H9 (cell line): ENCODE results near the gene TBX21. TPM values are rescaled to one million over a fixed set of nuclear protein-coding genes. Genes with fewer than 3 reads are reported as not detected.
"Not testable (repeated sequence)": the region's sequence is repeated elsewhere in the genome, so short reads cannot be mapped to it uniquely, and the experiment has no call there.

Source experiments
- DNase-seq: peaks from one replicate; pipeline ENCODE4 v3.0.0-alpha.2; 2017
- H2AFZ ChIP-seq: one replicate; pipeline ENCODE4 v1.6.1; 2013; ENCODE audit warnings: mild to moderate bottlenecking, low read length, control low read depth, moderate library complexity
- H2AK5ac ChIP-seq: 2 replicates; pipeline ENCODE4 v1.6.1; 2013; ENCODE audit warnings: low read length, control low read depth, mixed read lengths; ENCODE audit not compliant: insufficient read length
- H2BK120ac ChIP-seq: one replicate; pipeline ENCODE4 v1.6.1; 2013; ENCODE audit warnings: low read depth, mild to moderate bottlenecking, low read length, control low read depth, inconsistent platforms; ENCODE audit not compliant: poor library complexity, severe bottlenecking
- H2BK12ac ChIP-seq: 2 replicates; pipeline ENCODE4 v1.6.1; 2013; ENCODE audit warnings: low read length, control low read depth, mixed read lengths, low read depth; ENCODE audit not compliant: insufficient read length
- H2BK15ac ChIP-seq: 2 replicates; pipeline ENCODE4 v1.6.1; 2013; ENCODE audit warnings: low read depth, low read length, control low read depth
- H2BK20ac ChIP-seq: one replicate; pipeline ENCODE4 v1.6.1; 2013; ENCODE audit warnings: low read depth, mild to moderate bottlenecking, low read length, control low read depth, inconsistent platforms; ENCODE audit not compliant: poor library complexity, severe bottlenecking
- H2BK5ac ChIP-seq: 2 replicates; pipeline ENCODE4 v1.6.1; 2013; ENCODE audit warnings: low read length, control low read depth, mixed read lengths; ENCODE audit not compliant: insufficient read length
- H3K14ac ChIP-seq: 2 replicates; pipeline ENCODE4 v1.6.1; 2013; ENCODE audit warnings: low read length, control low read depth; ENCODE audit not compliant: insufficient read depth
- H3K18ac ChIP-seq: 2 replicates; pipeline ENCODE4 v1.6.1; 2013; ENCODE audit warnings: low read depth, mild to moderate bottlenecking, mixed read lengths, low read length, control low read depth; ENCODE audit not compliant: insufficient read length
- H3K23ac ChIP-seq: 2 replicates; pipeline ENCODE4 v1.6.1; 2013; ENCODE audit warnings: low read length, control low read depth, mixed read lengths, low read depth; ENCODE audit not compliant: insufficient read length
- H3K23me2 ChIP-seq: 2 replicates; pipeline ENCODE4 v1.6.1; 2013; ENCODE audit warnings: low read depth, mild to moderate bottlenecking, mixed read lengths, low read length, control low read depth; ENCODE audit not compliant: insufficient read length, poor library complexity, severe bottlenecking
- H3K27ac ChIP-seq: 2 replicates; pipeline ENCODE4 v1.5.1; 2013; ENCODE audit warnings: low read length, control low read depth, mixed read lengths, low read depth; ENCODE audit not compliant: insufficient read length
- H3K27me3 ChIP-seq: 2 replicates; pipeline ENCODE4 v1.6.1; 2013; ENCODE audit warnings: low read length, control low read depth, inconsistent platforms; ENCODE audit not compliant: insufficient read depth
- H3K4ac ChIP-seq: 2 replicates; pipeline ENCODE4 v1.6.1; 2013; ENCODE audit warnings: low read depth, mild to moderate bottlenecking, control low read depth, inconsistent platforms, low read length, moderate library complexity
- H3K4me1 ChIP-seq: 2 replicates; pipeline ENCODE4 v1.6.1; 2013; ENCODE audit warnings: low read length, control low read depth, inconsistent platforms; ENCODE audit not compliant: insufficient read depth
- H3K4me2 ChIP-seq: 2 replicates; pipeline ENCODE4 v1.6.1; 2013; ENCODE audit warnings: low read length, control low read depth, mixed read lengths; ENCODE audit not compliant: insufficient read length, insufficient read depth
- H3K56ac ChIP-seq: 2 replicates; pipeline ENCODE4 v1.6.1; 2013; ENCODE audit warnings: low read depth, mild to moderate bottlenecking, mixed read lengths, low read length, control low read depth; ENCODE audit not compliant: insufficient read length
- H3K79me1 ChIP-seq: 2 replicates; pipeline ENCODE4 v1.6.1; 2013; ENCODE audit warnings: low read depth, mild to moderate bottlenecking, moderate library complexity, low read length, control low read depth, inconsistent platforms; ENCODE audit not compliant: insufficient read depth, poor library complexity, severe bottlenecking
- H3K79me2 ChIP-seq: 2 replicates; pipeline ENCODE4 v1.6.1; 2013; ENCODE audit warnings: low read length, control low read depth, inconsistent platforms; ENCODE audit not compliant: insufficient read depth
- H3K9ac ChIP-seq: 2 replicates; pipeline ENCODE4 v1.6.1; 2013; ENCODE audit warnings: low read length, control low read depth, mixed read lengths; ENCODE audit not compliant: insufficient read length; ENCODE audit errors: extremely low read depth
- H3K9me3 ChIP-seq: one replicate; pipeline ENCODE4 v1.6.1; 2013; ENCODE audit warnings: low read depth, low read length, inconsistent platforms; ENCODE audit not compliant: control insufficient read depth
- H3T11ph ChIP-seq: one replicate; pipeline ENCODE4 v1.6.1; 2013; ENCODE audit warnings: mild to moderate bottlenecking, low read length, control low read depth, inconsistent platforms
- H4K20me1 ChIP-seq: one replicate; pipeline ENCODE4 v1.6.1; 2013; ENCODE audit not compliant: control insufficient read depth, insufficient read length, insufficient read depth
- H4K5ac ChIP-seq: 2 replicates; pipeline ENCODE4 v1.6.1; 2013; ENCODE audit warnings: low read depth, mild to moderate bottlenecking, mixed read lengths, low read length, control low read depth; ENCODE audit not compliant: insufficient read length
- H4K8ac ChIP-seq: replicated peaks from 2 replicates; pipeline ENCODE4 v1.6.1; 2013; ENCODE audit warnings: low read length, control low read depth, mixed read lengths, low read depth; ENCODE audit not compliant: insufficient read length
- H4K91ac ChIP-seq: 2 replicates; pipeline ENCODE4 v1.6.1; 2013; ENCODE audit warnings: low read depth, mild to moderate bottlenecking, moderate library complexity, mixed read lengths, low read length, control low read depth; ENCODE audit not compliant: insufficient read length
- H3K27ac Mint-ChIP-seq, 3 experiments: 2 replicates in 2 of 3; 3 replicates in 1 of 3; pipeline ENCODE4 v1.8.0; 2020 to 2021; ENCODE audit warnings: mixed read lengths in 3 of 3, mild to moderate bottlenecking in 1 of 3, moderate library complexity in 1 of 3
- H3K27me3 Mint-ChIP-seq: 2 replicates; pipeline ENCODE4 v1.8.0; 2021; ENCODE audit warnings: low read depth, mild to moderate bottlenecking, moderate library complexity, mixed read lengths
- H3K36me3 Mint-ChIP-seq, 3 experiments: 2 replicates in 2 of 3; 3 replicates in 1 of 3; pipeline ENCODE4 v1.8.0; 2020 to 2021; ENCODE audit warnings: low read depth in 3 of 3, mixed read lengths in 3 of 3; ENCODE audit not compliant: insufficient read depth in 1 of 3
- H3K4me1 Mint-ChIP-seq, 2 experiments: 2 replicates each; pipeline ENCODE4 v1.8.0; 2020; ENCODE audit warnings: mixed read lengths in 2 of 2
- H3K4me3 Mint-ChIP-seq, 2 experiments: 2 replicates in 1 of 2; 3 replicates in 1 of 2; pipeline ENCODE4 v1.8.0; 2020 to 2021; ENCODE audit warnings: mild to moderate bottlenecking in 2 of 2, mixed read lengths in 2 of 2, moderate library complexity in 1 of 2
- H3K9me3 Mint-ChIP-seq, 2 experiments: 2 replicates in 1 of 2; 3 replicates in 1 of 2; pipeline ENCODE4 v1.8.0; 2020; ENCODE audit warnings: mild to moderate bottlenecking in 2 of 2, mixed read lengths in 2 of 2, moderate library complexity in 1 of 2
- WGBS: extraction: QIAGEN DNeasy Blood & Tissue Kit; methylation state at CpG from one replicate; pipeline ENCODE4 v1.1.7; 2013; ENCODE audit warnings: missing lambda C conversion rate, low lambda C conversion rate, mixed read lengths; ENCODE audit not compliant: insufficient read length; ENCODE audit errors: extremely low coverage; 5-methylcytosine and 5-hydroxymethylcytosine counted together
- total RNA-seq: library from RNA; stranded (reverse); gene quantifications from 2 replicates; pipeline ENCODE4 v1.2.1, GENCODE V29; 2021
- TF ChIP-seq, protein P1 (sequence below): fragments of 200-600 bp; sonication (generic); conservative IDR thresholded peaks from 3 replicates; pipeline ENCODE4 v1.8.0; 2021; ENCODE audit warnings: antibody characterized with exemption, mild to moderate bottlenecking

The TBX21 gene
- total RNA-seq, 1 experiment from 2014 or later = not detected

DNA sequence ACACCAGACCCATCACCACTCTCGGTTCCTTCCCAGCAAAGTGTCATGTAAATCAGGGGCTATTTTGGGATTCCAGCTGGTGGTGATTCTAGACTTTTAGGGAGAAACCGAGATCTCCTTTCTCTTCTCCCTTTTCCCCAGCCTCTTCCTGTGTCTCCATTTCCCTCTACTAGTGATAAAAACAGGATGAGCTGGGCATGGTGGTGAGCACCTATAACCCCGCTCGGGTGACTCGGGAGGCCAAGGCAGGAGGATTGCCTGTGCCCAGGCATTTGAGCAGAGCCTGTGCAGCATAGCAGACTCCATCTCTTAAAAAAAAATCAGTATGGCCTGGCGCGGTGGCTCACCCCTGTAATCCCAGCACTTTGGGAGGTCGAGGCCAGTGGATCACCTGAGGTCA, 6.1 kb downstream of the TBX21 start:
- H3K27me3 Mint-ChIP-seq = peaks cover 58% of the 10 kb centered on the region
- H3K23me2 ChIP-seq = no peaks in the 10 kb centered on the region

DNA sequence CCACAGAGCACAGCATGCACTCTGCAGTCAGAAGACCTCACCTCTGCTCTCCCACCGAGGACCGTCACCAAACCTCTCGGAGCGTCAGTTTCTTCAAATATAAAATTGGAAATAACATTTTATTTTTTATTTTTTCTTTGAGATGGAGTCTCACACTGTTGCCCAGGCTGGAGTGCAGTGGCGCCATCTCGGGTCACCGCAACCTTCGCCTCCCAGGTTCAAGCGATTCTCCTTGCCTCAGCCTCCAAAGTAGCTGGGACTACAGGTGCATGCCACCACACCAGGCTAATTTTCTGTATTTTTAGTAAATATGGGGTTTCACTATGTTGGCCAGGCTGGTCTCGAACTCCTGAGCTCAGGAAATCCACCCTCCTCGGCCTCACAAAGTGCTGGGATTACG, 6.9 kb downstream of the TBX21 start:
- H3T11ph ChIP-seq, H3K56ac ChIP-seq, H3K27me3 ChIP-seq, H3K4me3 Mint-ChIP-seq, H3K4ac ChIP-seq, H3K27ac Mint-ChIP-seq, H3K4me1 ChIP-seq, H3K9me3 ChIP-seq, H3K4me1 Mint-ChIP-seq, H2BK20ac ChIP-seq, H4K91ac ChIP-seq, H4K5ac ChIP-seq, H3K14ac ChIP-seq, H2BK5ac ChIP-seq, H3K23ac ChIP-seq, H3K79me2 ChIP-seq, H4K20me1 ChIP-seq, H2BK15ac ChIP-seq, H4K8ac ChIP-seq, H3K23me2 ChIP-seq, H2AFZ ChIP-seq, H2BK120ac ChIP-seq, H3K9ac ChIP-seq, H2AK5ac ChIP-seq, H3K27ac ChIP-seq, H3K79me1 ChIP-seq, H3K18ac ChIP-seq, H2BK12ac ChIP-seq, H3K36me3 Mint-ChIP-seq, H3K4me2 ChIP-seq, H3K9me3 Mint-ChIP-seq: not testable (repeated sequence)
- peak; percentile 15 for DNase-seq
- peaks cover 54% of the 10 kb centered on the region for H3K27me3 Mint-ChIP-seq
- WGBS = no CpG with 5 or more reads among the region's 12 CpGs

More for the DNA sequence above, 6.1 kb downstream of the TBX21 start:
- no peak overlapping the region for H2AK5ac ChIP-seq
- H3K4me3 Mint-ChIP-seq = no peak overlapping the region
- no peak overlapping the region for H4K5ac ChIP-seq
- H2BK15ac ChIP-seq = no peak overlapping the region
- H3K9me3 Mint-ChIP-seq = peaks cover 0 to 2% of the 10 kb centered on the region in 2 experiments; a peak in 1 of 5 replicates
- H4K8ac ChIP-seq = no peak overlapping the region
- peaks cover 4 to 10% of the 10 kb centered on the region in 2 experiments; a peak in 3 of 4 replicates for H3K4me1 Mint-ChIP-seq
- no peaks in the 10 kb centered on the region for H3K79me1 ChIP-seq
- H3K9ac ChIP-seq = no peak overlapping the region
- H3K79me2 ChIP-seq = no peaks in the 10 kb centered on the region
- H3K14ac ChIP-seq = no peak overlapping the region
- no peak overlapping the region for H3K27ac ChIP-seq
- H3K23ac ChIP-seq = no peak overlapping the region
- H3K9me3 ChIP-seq = no peaks in the 10 kb centered on the region
- H3K4ac ChIP-seq = no peak overlapping the region
- DNase-seq = peak; percentile 20
- TF ChIP-seq, protein P1, sequence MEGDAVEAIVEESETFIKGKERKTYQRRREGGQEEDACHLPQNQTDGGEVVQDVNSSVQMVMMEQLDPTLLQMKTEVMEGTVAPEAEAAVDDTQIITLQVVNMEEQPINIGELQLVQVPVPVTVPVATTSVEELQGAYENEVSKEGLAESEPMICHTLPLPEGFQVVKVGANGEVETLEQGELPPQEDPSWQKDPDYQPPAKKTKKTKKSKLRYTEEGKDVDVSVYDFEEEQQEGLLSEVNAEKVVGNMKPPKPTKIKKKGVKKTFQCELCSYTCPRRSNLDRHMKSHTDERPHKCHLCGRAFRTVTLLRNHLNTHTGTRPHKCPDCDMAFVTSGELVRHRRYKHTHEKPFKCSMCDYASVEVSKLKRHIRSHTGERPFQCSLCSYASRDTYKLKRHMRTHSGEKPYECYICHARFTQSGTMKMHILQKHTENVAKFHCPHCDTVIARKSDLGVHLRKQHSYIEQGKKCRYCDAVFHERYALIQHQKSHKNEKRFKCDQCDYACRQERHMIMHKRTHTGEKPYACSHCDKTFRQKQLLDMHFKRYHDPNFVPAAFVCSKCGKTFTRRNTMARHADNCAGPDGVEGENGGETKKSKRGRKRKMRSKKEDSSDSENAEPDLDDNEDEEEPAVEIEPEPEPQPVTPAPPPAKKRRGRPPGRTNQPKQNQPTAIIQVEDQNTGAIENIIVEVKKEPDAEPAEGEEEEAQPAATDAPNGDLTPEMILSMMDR = no peak
- H3K36me3 Mint-ChIP-seq = no peaks in the 10 kb centered on the region; a peak in 1 of 7 replicates
- H3K56ac ChIP-seq = no peak overlapping the region
- no CpG with 5 or more reads among the region's 8 CpGs for WGBS
- H3K27me3 ChIP-seq = peaks cover 10% of the 10 kb centered on the region; the same call in 1 of the 2 replicates
- H3K4me1 ChIP-seq = no peaks in the 10 kb centered on the region
- H4K20me1 ChIP-seq = no peaks in the 10 kb centered on the region
- H3T11ph ChIP-seq = no peak overlapping the region
- H2BK5ac ChIP-seq = no peak overlapping the region
- no peak overlapping the region for H2BK20ac ChIP-seq
- H2BK12ac ChIP-seq = no peak overlapping the region
- no peak overlapping the region for H4K91ac ChIP-seq
- no peak overlapping the region for H3K27ac Mint-ChIP-seq
- H2BK120ac ChIP-seq = no peak overlapping the region
- no peak overlapping the region for H2AFZ ChIP-seq
- H3K18ac ChIP-seq = no peak overlapping the region
- no peak overlapping the region for H3K4me2 ChIP-seq
